Activated CD4-positive, alpha-beta T cell treated with anti-CD3 and anti-CD28 coated beads, Interleukin-2, amount 50 U/mL, for 16 hours (primary cell): ENCODE measurements around the gene UBC.
"Not testable (repeated sequence)": the region's sequence is repeated elsewhere in the genome, so short reads cannot be mapped to it uniquely, and the experiment has no call there.

Experiments
- DNase-seq: peaks from one replicate; pipeline ENCODE4 v3.0.0-alpha.2; 2020

Gene UBC

GRCh38 chr12:124914392-124915238 lies at the start of gene UBC:
TSS of gene UBC (minus strand) at chr12:124914650. CDS start at chr12:124913771, 879 bp downstream.
- DNase-seq: peak; percentile 88

GRCh38 chr12:124963211-124963610 lies 48.8 kb upstream of the UBC start:
- no peak for DNase-seq

- DNase-seq: no peak
These were observed 46.6 kb upstream of the UBC start for GRCh38 chr12:124961055-124961454.

- no peak for DNase-seq
These were observed 42.1 kb upstream of the UBC start for GRCh38 chr12:124956571-124956970.

GRCh38 chr12:124954771-124955170 lies 40.3 kb upstream of the UBC start:
- DNase-seq: no peak

- DNase-seq: no peak
These were observed 39.4 kb upstream of the UBC start for GRCh38 chr12:124953689-124954405.

GRCh38 chr12:124952801-124953200 lies 38.4 kb upstream of the UBC start:
- no peak for DNase-seq

- DNase-seq: no peak
These were observed 37.8 kb upstream of the UBC start for GRCh38 chr12:124952295-124952694.

GRCh38 chr12:124949779-124950728 lies 35.6 kb upstream of the UBC start:
- DNase-seq: no peak

- no peak for DNase-seq
These were observed 34.6 kb upstream of the UBC start for GRCh38 chr12:124949066-124949465.

GRCh38 chr12:124947561-124948398 lies 33.3 kb upstream of the UBC start:
- no peak for DNase-seq

GRCh38 chr12:124947013-124947412 lies 32.6 kb upstream of the UBC start:
- no peak for DNase-seq

- DNase-seq: no peak
These were observed 32.0 kb upstream of the UBC start for GRCh38 chr12:124946447-124946793.

GRCh38 chr12:124941170-124941527 lies 26.7 kb upstream of the UBC start:
- no peak for DNase-seq

GRCh38 chr12:124940393-124941169 lies 26.1 kb upstream of the UBC start:
- DNase-seq: peak; percentile 89

- no peak for DNase-seq
These were observed 25.6 kb upstream of the UBC start for GRCh38 chr12:124940143-124940392.

GRCh38 chr12:124939421-124940142 lies 25.1 kb upstream of the UBC start:
- peak; percentile 95 for DNase-seq

GRCh38 chr12:124939079-124939420 lies 24.6 kb upstream of the UBC start:
- DNase-seq: no peak

- DNase-seq: no peak
These were observed 24.1 kb upstream of the UBC start for GRCh38 chr12:124938587-124938986.

GRCh38 chr12:124938108-124938507 lies 23.7 kb upstream of the UBC start:
- no peak for DNase-seq

GRCh38 chr12:124931528-124931927 lies 17.1 kb upstream of the UBC start:
- DNase-seq: not testable (repeated sequence)
